Measurements from ENCODE around the gene IL17A.

DNA sequence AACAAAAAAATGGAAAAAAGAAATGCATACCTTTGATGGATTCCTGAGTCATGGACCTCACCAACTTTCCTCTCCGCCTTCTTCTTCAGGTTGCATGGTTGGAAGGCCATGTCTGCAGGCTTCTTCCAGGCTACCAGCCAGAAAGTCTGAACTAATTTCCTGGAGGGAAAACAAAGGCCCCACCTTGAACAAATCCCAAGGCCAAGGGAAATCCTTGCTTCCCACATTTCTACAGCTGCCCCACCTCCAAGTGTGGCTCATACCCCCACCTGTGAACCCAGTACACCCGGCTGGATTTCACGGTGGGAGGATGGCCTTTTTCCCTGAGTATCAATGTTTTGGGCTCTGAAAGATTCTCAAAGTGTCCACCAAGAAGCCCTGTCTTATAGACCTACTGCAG, 22.4 kb downstream of the IL17A start:
- TF ChIP-seq, protein P1, sequence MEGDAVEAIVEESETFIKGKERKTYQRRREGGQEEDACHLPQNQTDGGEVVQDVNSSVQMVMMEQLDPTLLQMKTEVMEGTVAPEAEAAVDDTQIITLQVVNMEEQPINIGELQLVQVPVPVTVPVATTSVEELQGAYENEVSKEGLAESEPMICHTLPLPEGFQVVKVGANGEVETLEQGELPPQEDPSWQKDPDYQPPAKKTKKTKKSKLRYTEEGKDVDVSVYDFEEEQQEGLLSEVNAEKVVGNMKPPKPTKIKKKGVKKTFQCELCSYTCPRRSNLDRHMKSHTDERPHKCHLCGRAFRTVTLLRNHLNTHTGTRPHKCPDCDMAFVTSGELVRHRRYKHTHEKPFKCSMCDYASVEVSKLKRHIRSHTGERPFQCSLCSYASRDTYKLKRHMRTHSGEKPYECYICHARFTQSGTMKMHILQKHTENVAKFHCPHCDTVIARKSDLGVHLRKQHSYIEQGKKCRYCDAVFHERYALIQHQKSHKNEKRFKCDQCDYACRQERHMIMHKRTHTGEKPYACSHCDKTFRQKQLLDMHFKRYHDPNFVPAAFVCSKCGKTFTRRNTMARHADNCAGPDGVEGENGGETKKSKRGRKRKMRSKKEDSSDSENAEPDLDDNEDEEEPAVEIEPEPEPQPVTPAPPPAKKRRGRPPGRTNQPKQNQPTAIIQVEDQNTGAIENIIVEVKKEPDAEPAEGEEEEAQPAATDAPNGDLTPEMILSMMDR (IDR thresholded peaks at IDR 0.05; ENCODE audit: poor library complexity) = no peak
- TF ChIP-seq EZH2 (IDR thresholded peaks at IDR 0.05; ENCODE audit: borderline replicate concordance) = no peak
- TF ChIP-seq EZH2phosphoT487 (IDR thresholded peaks at IDR 0.05; ENCODE audit: low read depth, severe bottlenecking, unreplicated experiment) = no peak
